Amniotic epithelial cell (primary cell): ENCODE measurements around the gene NFIC.

Experiments used
- DNase-seq: peaks from one replicate; pipeline ENCODE4 v3.0.0-alpha.2; 2010; ENCODE audit warnings: low read depth

Gene NFIC

DNA sequence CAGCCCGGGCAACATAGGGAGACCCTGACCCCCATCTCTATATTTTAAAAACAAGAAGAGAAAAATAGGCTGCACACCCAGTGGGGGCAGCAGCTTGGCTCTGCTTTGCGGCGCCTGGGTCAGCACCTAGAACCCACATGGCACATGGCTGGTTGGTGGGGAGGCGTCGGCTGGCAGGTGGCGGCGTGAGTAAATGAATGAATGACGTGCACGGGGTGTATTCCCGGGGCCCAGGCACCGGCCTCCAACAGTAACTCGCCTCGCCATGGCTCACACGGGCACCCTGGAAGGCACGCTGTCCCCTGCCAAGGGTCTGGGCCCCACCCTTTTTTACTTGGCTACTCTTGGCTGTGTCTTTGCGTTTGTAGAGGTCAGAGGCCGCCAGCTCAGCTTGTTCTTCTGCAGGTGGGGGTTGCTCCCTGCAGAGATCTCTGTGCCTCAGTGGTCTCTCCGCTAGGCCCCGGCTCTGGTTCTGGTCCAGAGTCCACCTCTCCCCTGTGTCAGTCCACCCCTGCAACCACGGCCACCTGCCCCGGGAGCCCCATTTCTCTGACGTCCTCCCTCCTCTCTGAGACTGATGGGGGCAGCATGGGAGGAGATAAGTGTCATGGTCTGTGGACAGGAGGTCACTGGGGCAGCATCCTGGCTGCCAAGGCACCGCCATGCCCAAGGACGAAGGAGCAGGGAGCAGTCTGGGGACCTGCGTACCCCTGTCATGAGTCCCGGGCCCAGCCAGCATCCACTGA is 145.3 kb downstream of the NFIC start:
- DNase-seq: no peak

DNA sequence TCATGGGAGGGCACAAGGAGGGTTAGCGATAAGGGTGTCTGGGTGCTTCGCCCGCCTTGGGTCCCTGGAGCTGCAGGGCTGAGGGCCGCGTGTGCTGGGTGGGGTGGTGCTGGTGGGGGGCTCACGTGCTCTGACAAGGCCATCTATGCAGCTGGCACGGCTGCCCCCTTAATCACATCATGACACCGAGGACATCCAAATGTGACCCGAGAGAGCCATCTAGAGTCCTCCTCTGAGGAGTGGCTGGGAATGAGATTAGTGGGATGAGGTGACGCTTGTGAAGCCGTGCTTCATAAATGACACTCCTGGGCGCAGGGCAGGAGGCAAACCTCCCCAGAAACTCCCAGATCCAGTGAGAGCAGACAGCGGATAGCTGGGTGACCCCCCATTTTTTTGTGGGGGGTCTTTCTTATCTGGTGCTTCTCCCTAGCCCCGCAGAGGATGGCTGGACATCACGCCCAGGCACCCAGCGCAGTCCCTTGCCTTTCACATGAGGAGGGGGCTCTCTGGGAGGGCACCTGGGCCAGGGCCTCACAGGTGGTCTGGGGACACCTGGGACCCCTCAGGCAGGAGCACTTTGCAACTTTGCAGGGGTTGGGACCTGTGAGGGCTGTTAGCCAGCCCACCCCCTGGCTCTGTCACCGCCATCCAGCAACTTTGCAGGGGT is 146.3 kb downstream of the NFIC start:
- no peak for DNase-seq

DNA sequence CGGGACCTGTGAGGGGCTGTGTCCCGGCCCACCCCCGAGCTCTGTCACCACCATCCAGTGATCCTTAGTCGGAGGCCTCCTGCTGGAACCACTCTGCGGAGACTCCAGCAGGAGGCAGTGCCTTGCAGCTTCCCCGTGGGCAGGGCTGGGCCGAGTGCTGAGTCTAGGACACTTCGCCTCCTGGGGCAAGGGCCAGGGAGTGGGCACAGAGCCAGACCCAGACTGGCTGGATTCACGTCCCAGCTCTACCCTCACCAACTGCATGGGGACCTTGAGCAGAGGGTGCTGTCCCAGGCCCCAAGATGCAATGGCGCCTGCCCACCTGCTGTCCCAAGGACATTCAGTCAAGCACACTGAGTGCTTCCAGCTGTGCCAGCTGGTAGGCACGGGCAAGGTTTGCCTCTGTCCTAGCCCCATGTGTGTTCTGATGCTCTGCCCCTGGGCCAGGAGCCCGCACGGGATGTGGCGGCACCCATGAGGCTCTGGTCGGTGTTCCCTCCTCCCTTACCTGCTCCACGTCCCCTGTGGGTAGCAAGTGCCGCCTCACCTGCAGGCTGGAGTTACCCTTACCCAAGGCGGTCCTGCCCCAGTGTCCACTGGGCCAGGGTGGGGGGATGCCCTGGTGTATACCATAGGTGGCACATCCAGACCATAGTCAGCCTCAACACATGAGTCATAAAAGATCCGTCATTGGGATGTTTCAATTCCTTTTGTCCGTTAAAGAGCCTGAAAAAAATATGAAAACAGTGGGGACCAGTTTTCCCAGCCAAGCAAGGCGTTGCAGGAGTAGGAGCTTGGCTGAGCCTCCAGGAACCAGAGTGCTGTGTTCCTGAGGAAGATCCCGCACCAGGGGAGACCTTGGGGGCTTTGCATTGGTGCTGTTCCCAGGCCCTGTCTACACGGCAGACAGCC is 147.1 kb downstream of the NFIC start:
- no peak for DNase-seq

DNA sequence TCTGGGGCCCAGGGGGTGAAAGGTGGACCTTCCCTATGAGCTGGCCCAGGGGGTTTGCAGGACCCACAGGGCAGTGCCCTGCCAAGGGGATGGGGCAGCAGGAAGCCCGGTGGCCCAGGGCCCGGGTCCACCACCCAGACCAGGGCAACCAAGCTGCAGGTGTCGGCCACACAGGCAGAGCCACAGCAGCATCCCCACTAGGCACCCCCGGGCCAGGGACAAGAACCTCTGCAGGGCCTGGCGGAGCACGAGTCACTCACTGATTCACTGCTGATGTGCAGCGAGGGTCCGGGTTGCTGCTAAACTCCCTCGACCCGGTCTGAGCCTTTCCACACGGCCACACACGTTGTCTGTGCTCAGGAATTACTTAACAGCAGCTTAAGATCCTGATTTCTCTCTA is 148.5 kb downstream of the NFIC start:
- DNase-seq: peak; percentile 35

DNA sequence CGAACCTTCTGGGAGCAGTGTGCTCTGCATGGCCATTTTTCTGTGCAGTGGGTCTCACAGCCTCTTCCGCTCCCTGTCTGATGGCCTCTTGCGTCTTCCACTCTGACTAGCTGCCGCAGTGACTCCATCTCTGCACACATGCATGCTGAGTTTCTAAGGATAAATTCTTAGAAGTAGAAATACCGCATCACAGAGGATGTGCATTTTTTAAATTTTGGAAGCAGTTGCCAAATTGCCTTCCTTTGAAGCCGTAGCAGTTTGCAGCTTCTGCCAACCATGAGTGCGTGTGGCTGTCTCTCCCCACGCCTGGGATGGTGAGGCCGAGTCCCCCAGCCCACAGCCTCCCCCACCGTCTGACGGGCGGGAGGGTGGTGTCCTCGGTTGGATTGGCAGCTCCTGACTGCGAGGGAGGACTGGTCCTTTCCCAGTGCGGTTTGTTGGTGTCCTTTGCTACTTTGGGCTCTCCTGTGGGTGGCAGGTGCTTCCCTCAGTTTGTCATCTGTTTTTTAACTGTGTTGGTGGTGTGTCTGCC is 149.6 kb downstream of the NFIC start:
- no peak for DNase-seq

DNA sequence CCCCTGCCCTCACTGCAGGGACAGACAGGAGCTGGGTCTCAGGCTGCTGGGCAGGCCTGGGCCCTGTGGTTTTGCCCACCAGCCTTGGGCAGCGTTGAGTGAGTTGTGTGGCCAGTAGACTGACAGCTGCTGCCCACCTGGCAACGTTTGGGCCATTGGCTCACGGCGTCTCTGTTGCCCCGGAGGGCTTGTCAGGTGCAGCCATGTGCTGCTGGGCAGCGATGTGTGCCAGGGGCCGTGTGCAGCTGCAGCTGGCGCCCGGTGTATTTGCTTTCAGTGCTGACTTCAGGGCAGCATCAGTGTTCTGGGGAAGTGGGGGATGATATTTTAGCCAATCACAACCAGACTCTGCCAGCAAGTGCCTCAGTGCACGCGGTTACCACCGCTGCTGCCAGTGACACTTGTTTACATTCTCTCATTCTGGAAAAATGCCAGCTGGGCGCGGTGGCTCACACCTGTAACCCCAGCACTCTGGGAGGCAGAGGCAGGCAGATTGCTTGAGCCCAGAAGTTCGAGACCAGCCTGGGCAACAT is 150.4 kb downstream of the NFIC start:
- no peak for DNase-seq

DNA sequence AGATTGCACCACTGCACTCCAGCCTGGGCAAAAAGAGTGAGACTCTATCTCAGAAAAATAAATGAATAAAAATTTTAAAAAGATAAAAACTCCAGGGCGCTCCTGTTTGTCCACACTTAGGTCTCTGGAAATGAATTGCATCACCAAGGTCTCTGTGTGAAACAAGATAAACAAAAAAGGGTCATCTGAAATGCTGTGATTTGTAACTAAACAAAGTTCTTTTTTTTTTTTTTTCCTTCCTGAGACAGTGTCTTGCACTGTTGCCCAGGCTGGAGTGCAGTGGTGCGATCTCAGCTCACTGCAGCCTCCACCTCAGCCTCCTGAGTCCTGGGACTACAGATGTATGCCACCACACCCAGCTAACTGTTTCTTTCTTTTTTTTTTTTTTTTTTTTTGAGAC is 151.3 kb downstream of the NFIC start:
- DNase-seq: peak; percentile 53

DNA sequence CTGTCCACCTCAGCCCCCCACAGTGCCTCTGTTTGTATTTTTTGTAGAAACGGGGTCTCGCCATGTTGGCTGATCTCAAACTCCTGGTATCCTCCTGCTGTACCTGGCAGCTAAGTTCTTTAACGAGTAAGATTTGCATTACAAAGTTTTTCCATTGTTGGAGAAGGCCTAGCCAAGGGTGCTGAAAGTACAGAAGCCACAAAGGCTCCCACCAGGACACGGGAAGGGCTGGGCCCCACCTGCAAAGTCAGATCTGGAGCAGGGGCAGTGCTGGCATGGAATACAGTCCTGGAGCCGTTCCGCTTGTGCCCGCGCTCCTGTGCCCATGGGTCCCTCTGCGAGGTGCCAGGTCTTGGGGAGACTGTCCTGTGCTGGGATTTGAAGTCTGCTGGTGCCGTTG is 151.9 kb downstream of the NFIC start:
- no peak for DNase-seq

DNA sequence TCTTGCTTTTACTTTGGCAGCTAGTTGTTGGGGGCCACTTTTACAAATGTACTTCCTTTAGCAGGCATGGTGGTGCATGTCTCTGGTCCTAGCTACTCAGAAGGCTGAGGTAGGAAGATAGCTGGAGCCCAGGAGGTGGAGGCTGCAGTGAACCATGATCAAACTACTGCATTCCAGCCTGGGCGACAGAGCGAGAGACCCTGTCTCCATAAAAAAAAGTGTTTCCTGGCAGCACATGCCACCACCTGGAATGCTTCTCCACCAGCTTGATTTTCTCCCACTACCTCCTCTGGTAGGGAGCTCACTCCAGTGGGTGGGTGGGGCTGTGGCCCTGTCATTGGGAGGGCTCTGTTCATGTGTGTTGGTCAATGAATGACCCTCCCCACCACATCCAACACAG is 152.3 kb downstream of the NFIC start:
- no peak for DNase-seq
